HG03039 (cell line): Measurements from ENCODE around the gene GTF3A.
"Not testable (repeated sequence)": the region's sequence is repeated elsewhere in the genome, so short reads cannot be mapped to it uniquely, and the experiment has no call there.

ENCODE experiments used
- ATAC-seq: cut with Tn5 transposase; IDR thresholded peaks from one replicate; pipeline ENCODE4 v1.9.1; 2021; ENCODE audit warnings: mild to moderate bottlenecking, moderate library complexity; ENCODE audit not compliant: unreplicated experiment

Gene GTF3A

GRCh38 chr13:27424246-27425157 is at the start of gene GTF3A:
GTF3A (plus strand) TSS chr13:27424619.
- ATAC-seq: peak; percentile 59

GRCh38 chr13:27374650-27375049 is 49.8 kb upstream of the GTF3A start:
- ATAC-seq: peak; percentile 65

DNA sequence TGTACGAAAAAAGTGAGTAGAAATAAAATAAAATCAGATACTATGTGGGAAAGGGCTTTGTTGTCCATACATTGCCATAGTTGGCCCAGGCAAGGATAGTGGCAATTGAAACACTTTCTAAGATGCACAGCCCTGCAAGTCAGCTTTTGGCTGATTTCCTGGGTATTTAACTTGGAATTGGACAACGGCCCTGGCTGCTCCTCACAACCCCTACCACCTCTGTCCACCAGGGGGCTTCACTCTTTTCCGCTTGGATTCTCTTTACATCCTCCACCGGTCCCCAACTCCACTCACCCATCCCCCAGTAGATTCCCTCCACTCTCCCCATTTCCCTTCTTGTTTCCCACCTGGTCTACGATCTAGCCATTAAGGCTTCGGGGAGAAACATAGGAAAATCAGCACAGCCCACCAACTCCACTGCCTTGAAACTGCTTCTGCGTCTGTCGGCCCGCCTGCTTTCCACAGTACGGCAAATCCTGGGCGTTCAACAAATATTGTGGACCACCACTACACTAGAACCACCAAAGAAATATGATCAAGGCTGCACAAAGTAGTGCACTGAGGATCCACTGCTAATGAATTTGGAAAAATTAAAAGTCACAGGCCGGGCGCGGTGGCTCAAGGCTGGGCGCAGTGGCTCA is 48.6 kb upstream of the GTF3A start:
- ATAC-seq: no peak

- no peak for ATAC-seq
Observed at GRCh38 chr13:27379126-27379525, 45.3 kb upstream of the GTF3A start.

DNA sequence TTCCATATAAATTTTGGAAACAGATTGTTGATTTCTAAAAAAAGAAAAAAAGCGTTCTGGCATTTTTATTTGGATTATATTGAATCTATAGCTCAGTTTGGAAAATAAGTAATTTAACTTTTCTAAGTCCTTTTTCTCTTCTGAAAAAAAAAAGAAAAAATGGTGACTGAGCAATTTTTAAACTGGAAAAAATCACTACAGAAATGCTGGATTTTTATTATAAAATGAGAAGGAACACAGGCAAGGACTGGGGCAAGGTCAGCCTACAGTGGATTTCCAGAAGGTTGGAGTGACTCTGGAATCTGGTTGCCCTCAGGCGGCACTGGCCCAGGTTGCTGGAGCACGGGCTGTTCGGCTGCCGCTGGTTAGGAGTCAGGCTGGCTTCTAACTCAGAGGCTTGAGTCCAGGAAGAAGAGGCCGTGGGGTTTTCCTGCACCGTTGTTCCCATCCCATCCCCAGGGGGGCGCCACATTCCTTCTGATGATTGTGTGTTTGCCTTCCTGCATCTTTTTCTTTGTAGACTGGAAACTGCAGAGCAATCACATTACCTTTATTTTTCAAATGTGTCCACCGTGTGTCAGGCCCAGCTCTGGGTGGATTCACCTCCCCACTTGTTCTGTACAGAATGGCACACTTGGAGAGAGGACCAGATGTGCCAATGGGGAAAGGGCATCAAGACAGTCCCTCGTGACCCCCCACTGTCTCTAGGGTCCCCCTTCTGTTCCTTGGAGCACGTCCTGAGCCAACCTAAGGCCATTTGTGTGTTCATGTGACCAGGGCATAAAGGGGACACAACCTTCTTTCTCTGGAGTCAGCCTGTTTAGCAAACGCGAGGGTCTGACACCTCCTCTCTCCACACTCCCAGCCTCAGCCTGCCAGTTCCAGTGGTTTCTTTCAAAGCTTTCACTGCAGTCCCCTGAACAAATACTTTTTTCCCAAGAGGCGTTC is 44.5 kb upstream of the GTF3A start:
- ATAC-seq: no peak

DNA sequence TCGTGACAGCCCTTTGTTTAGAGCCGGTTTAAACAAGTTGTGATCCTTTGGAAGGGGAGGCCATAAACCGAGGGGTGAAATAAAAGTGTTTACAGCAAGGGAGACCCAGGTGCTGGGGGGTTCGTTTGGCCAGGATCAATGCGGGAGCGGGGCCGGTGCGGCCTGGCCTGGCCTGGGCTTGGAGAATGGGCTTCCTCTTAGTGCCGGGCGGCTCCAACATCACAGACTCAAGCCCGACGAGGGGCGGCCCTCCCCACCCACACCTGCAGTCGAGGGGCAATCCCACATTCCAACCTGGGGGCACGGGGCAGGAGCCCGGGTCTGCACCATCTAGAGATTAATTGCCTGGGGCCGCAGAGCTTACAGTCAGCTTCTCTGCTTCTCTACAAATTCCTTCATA is 42.8 kb upstream of the GTF3A start:
- ATAC-seq: no peak

DNA sequence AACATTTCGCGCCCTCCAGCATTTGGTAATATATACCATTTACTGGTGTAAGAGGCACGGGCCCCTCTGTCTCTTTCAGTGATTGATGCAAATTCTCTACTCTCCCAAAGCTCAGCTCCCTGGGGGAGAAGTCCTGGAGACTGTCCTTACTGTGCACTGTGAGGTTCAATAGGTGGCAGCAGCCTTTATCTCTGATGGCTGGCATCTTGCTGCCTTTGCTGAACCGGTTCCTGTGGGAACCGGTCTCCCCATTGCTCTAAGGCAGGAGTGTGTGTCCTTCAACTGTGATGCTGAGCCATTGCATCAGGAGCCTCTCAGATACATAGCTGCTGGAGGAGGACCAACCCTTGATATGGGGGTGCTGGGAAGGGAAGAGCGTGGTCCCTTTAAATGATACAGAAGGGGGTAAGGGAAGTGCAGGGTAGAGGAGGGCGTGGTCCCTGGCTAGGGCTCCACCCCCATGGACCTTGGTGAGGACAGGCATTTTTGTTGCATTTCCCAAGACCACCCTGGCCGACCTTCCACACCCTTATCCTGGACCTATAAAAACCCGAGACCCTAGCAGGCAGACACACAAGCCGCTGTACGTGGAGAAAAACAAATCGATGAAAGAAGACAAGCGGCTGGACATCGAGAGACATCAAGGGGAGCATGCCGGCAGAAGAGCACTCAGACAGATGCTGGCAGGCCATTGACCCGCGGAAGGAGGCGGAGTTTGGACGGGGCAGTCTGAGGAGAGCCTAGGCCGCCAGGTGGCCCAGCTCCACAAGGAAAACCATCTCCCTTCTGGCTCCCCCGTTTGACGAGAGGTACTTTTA is 41.1 kb upstream of the GTF3A start:
- ATAC-seq: no peak

GRCh38 chr13:27384285-27384684 is 40.1 kb upstream of the GTF3A start:
- no peak for ATAC-seq

- ATAC-seq: no peak
Observed at GRCh38 chr13:27388241-27388640, 36.2 kb upstream of the GTF3A start.

- ATAC-seq: no peak
Observed at GRCh38 chr13:27389891-27390290, 34.5 kb upstream of the GTF3A start.

DNA sequence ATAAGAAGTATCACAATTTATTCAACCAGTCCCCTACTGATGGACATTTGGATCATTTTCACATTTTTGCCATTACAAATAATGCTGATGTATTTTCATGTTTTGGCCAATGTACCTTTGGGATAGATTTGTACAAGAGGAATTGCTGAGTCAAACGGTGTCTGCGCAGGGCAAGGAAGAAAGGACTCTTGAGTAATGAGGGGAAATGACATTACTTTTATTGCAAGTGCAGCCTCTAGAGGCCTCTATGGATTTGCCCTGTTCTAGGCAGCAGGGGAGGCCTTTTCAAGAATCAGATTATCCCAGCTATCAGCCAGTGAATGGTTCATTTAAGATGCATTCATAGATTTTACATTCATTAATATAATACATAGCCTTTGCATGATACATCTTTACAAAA is 32.9 kb upstream of the GTF3A start:
- ATAC-seq: no peak

- no peak for ATAC-seq
Observed at GRCh38 chr13:27393101-27393500, 31.3 kb upstream of the GTF3A start.

DNA sequence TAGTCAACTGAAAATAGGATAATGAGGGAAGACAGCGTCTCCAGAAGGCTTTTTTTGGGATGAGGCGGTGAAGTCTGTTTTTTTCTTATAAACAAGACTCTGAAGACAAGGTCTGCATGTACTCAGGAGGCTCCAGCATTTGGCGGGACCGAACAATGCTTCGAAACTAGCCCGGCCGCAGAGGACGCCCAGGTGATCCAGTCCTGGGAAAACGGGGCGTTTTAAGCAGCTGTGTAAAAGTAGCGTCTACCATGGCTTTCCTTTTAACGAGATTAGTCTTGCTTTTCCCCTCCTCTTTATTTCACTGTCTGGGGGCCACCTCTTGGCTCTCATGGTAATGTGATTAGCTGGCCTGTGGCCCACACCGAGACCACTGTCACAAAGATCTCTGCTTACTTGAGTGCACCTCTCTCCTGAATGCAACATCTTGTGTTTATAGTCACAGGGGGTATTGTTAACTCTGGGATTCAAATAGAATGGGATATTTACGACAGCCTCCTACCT is 29.4 kb upstream of the GTF3A start:
- ATAC-seq: no peak

- no peak for ATAC-seq
Observed at GRCh38 chr13:27396252-27396846, 28.1 kb upstream of the GTF3A start.

DNA sequence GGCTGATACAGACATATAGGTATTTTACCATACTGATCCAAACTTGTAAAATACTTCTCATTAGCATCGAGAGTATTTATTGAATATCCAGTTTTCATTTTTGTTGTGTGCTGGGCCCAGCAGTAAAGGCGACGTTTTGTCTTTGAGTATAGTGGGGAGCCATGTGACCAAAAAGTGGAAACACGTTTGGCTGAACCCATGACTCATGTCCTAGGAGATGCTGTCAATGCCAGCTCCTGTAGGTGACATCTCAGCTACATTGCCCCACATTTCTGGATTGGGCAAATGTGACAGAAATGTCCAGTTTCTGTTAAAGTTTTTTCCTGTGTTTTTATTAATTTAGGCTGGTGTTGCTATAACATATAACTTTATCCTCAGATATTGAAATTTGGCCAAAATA is 26.1 kb upstream of the GTF3A start:
- ATAC-seq: no peak

DNA sequence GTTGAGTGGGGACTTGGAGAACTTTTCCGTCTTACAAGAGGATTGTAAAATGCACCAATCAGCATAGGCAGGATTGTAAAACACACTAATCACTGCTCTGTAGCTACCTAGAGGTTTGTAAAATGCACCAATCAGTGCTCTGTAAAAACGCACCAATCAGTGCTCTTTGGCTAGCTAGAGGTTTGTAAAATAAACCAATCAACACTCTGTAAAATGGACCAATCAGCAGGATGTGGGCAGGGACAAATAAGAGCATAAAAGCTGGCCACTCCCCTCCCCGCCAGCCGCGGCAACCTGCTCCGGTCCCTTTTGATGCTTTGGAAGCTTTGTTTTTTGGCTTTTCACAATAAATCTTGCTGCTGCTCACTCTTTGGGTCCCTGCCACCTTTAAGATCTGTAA is 24.0 kb upstream of the GTF3A start:
- ATAC-seq: not testable (repeated sequence)

GRCh38 chr13:27401210-27401609 is 23.2 kb upstream of the GTF3A start:
- ATAC-seq: no peak

DNA sequence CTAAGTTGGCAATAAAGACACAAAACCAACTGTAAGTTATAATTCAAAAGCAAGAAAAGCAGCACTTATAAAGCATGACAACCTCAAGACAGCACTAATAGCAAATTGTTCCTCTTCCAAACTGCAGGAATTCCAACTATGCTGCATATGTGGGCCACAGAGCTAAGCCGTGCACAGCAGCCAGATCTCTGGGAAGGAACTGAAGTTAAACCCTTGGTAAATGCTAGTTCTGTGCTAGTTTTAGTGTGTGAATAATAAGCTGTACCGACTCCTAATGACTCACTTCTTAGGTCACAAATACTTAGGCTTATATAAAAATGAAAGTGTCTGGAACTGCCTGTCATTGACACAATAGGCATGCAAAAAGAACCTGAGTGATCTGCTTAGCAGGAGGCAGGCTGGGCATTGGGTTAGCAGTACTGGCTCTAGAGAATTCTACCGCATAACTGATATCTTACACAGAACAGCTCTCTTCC is 21.2 kb upstream of the GTF3A start:
- no peak for ATAC-seq

- ATAC-seq: no peak
Observed at GRCh38 chr13:27403727-27404385, 20.6 kb upstream of the GTF3A start.
